ENCODE data around the gene ZBTB1. TPM values are rescaled to one million over a fixed set of nuclear protein-coding genes. Genes with fewer than 3 reads are reported as not detected.
A peak's percentile ranks its signal among the peaks of the same experiment; 100 is the strongest.

ZBTB1 gene
- total RNA-seq, 2 experiments from 2014 or later, result 21.3 to 23.4 TPM

DNA sequence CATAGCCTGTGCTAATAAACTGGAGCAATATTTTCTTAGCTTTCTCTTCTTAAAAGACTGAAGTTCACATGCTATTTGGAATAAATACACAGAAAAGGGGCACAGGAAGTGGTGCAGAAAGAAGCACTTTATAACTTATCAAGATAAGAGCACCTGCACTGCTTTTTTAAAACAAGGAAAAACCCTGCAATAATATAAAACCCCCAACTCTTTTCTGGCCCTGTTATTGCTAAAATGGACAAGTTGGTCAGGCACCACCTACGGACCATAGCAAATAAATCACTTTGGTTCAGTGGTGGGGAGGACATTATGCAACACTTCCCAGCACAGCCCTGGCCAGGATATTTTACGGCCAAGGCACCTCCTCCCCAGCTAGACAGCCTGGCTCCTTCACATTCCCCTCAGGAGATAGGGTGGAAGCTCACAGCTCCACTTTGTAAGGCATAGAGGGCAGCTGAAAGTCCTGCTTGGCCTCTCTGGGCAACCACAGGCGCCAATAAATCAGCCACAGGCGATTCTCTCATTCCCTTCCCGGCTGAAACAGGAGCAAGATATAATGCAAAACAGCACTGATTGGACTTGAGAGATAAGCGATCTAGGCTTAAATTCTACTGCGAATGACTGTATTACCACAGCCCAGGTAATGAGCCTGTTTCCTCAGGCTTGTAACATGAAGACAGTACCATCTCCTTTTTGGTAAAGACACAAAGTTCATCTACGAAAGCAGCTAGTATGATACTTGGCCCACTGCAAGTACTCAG, 3.0 kb upstream of the ZBTB1 start:
- peak; percentile 12 for DNase-seq
- H3K4me1 Mint-ChIP-seq (ENCODE audit: low read depth), result peaks cover 47% of the 10 kb centered on the region
- H3K27ac Mint-ChIP-seq, result peak overlapping the region; percentile 97
- peak overlapping the region; percentile 91 for H3K4me3 Mint-ChIP-seq
- CTCF ChIA-PET, result interaction anchor here (0.6 to 3.5 kb wide), 6 partner anchors 9 to 267 kb away, joined by 3 to 32 read pairs (median 5); partner anchors contain the start of gene HSPA2
- H3K27me3 Mint-ChIP-seq (ENCODE audit: low read depth), result no peaks in the 10 kb centered on the region
- intact Hi-C loops (cut with micrococcal nuclease), result loop anchor here (1.0 to 10.0 kb wide), 6 partner anchors 10 to 859 kb away; partner anchors contain the start of genes SGPP1 and SYNE2
- H3K36me3 Mint-ChIP-seq (ENCODE audit: low read depth), result peaks cover 20% of the 10 kb centered on the region
- no peaks in the 10 kb centered on the region for H3K9me3 Mint-ChIP-seq

- CTCF ChIA-PET, result interaction anchor here (0.6 to 3.5 kb wide), 7 partner anchors 9 to 268 kb away, joined by 3 to 32 read pairs (median 5); partner anchors contain the start of gene HSPA2
- H3K36me3 Mint-ChIP-seq (ENCODE audit: low read depth), result peaks cover 20% of the 10 kb centered on the region
- H3K4me3 Mint-ChIP-seq, result peak overlapping the region; percentile 91
- H3K27me3 Mint-ChIP-seq (ENCODE audit: low read depth), result no peaks in the 10 kb centered on the region
- H3K9me3 Mint-ChIP-seq, result no peaks in the 10 kb centered on the region
- peaks cover 49% of the 10 kb centered on the region for H3K4me1 Mint-ChIP-seq (ENCODE audit: low read depth)
- H3K27ac Mint-ChIP-seq, result peak overlapping the region; percentile 97
- intact Hi-C loops (cut with micrococcal nuclease), result loop anchor here (1.0 to 10.0 kb wide), 5 partner anchors 9 to 860 kb away; partner anchors contain the start of genes SGPP1 and SYNE2
- DNase-seq, result peak; percentile 31
Measured at GRCh38 chr14:64502456-64502855, 2.1 kb upstream of the ZBTB1 start.

- no peaks in the 10 kb centered on the region for H3K9me3 Mint-ChIP-seq
- peak overlapping the region; percentile 91 for H3K4me3 Mint-ChIP-seq
- DNase-seq, result peak; percentile 40
- H3K27ac Mint-ChIP-seq, result peak overlapping the region; percentile 97
- H3K4me1 Mint-ChIP-seq (ENCODE audit: low read depth), result peaks cover 49% of the 10 kb centered on the region
- H3K36me3 Mint-ChIP-seq (ENCODE audit: low read depth), result peaks cover 18% of the 10 kb centered on the region
- no peaks in the 10 kb centered on the region for H3K27me3 Mint-ChIP-seq (ENCODE audit: low read depth)
- CTCF ChIA-PET, result interaction anchor here (0.6 to 3.5 kb wide), 6 partner anchors 8 to 116 kb away, joined by 3 to 32 read pairs (median 4); partner anchors contain the start of gene HSPA2
- intact Hi-C loops (cut with micrococcal nuclease), result loop anchor here (1.0 to 10.0 kb wide), 10 partner anchors 8 to 960 kb away; partner anchors contain the start of genes AKAP5, HSPA2, MTHFD1 and PPP2R5E
Measured at GRCh38 chr14:64502887-64503433, 1.6 kb upstream of the ZBTB1 start.

DNA sequence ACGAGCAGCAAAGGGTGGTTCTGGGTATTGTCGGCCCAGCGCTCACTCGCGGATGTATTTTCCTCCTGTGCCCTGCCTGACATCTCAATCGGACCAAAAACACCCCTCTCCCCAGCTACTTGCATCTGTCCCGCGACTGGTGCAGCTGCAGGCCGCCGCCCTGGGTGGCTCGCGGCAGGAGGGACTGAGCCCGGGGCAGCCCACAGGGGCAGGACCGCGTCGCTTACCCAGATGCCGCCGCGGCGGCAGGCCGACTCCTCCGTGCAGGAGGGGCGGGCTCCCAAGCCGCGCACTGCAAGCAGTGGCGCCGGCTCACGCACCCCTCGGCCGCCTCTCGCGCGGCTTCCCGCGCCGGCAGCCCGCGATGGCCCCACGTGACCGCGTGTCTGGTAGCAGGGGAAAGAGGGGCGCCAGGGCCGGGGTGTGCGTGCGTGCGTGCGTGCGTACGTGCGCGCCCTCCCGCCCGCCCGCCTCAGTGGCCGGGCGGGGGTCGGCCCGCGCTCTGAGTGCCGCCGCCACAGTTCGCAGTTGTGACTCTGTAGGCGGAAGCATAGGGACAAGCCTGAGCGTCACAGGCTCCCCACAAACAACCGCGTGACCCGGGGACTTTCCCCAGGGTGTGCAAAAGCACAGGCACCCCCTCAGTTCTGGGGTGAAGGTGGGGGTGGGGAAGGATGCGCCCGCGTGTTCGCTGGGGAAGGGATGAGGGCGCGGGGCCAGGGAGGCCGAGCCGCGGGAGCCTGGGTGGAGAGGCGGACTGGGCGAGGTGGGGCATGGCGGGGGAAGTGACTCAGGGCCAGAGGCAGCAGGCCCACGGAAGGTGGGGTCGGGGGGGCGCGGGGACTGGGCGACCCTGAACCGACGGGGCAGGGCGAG, 898 bp upstream of the ZBTB1 start, which contains the start of gene ZBTB25:
ZBTB25 (minus strand) TSS at position 405 of the 876 bp plus-strand sequence. CDS start 13,305 bp downstream, outside the sequence.
- Mint-ChIP-seq H3K4me3 (peak within 1 kb of the TSS; percentile 91), H3K9me3 (no peaks in the 10 kb centered on the region), H3K36me3 (ENCODE audit: low read depth) (peaks cover 16% of the 10 kb centered on the region), H3K4me1 (ENCODE audit: low read depth) (peaks cover 53% of the 10 kb centered on the region), H3K27me3 (ENCODE audit: low read depth) (no peaks in the 10 kb centered on the region), H3K27ac (peak within 1 kb of the TSS; percentile 99)
- DNase-seq, result peak; percentile 94
- intact Hi-C loops (cut with micrococcal nuclease), result loop anchor here (1.0 to 10.0 kb wide), 10 partner anchors 37 to 960 kb away; partner anchors contain the start of genes AKAP5, CHURC1, HSPA2 and MTHFD1
- CTCF ChIA-PET, result interaction anchor here (1.8 to 3.5 kb wide), 2 partner anchors 7 to 116 kb away, joined by 5 to 32 read pairs; no protein-coding TSS in a partner anchor

- H3K27me3 Mint-ChIP-seq (ENCODE audit: low read depth), result no peaks in the 10 kb centered on the region
- CTCF ChIA-PET, result no interaction called here
- peak; percentile 92 for DNase-seq
- no peaks in the 10 kb centered on the region for H3K9me3 Mint-ChIP-seq
- intact Hi-C loops (cut with micrococcal nuclease), result loop anchor here (1.0 to 10.0 kb wide), 5 partner anchors 131 to 780 kb away; partner anchors contain the start of genes CHURC1, MAX and SGPP1
- H3K27ac Mint-ChIP-seq, result peak overlapping the region; percentile 99
- peaks cover 54% of the 10 kb centered on the region for H3K4me1 Mint-ChIP-seq (ENCODE audit: low read depth)
- peak overlapping the region; percentile 91 for H3K4me3 Mint-ChIP-seq
- peaks cover 11% of the 10 kb centered on the region for H3K36me3 Mint-ChIP-seq (ENCODE audit: low read depth)
Measured at GRCh38 chr14:64504897-64505794, 576 bp downstream of the ZBTB1 start.

GRCh38 chr14:64506721-64507120, 2.2 kb downstream of the ZBTB1 start:
- H3K4me3 Mint-ChIP-seq, result peak overlapping the region; percentile 91
- H3K27ac Mint-ChIP-seq, result peak overlapping the region; percentile 99
- DNase-seq, result no peak
- peaks cover 57% of the 10 kb centered on the region for H3K4me1 Mint-ChIP-seq (ENCODE audit: low read depth)
- CTCF ChIA-PET, result no interaction called here
- no peaks in the 10 kb centered on the region for H3K9me3 Mint-ChIP-seq
- peaks cover 12% of the 10 kb centered on the region for H3K36me3 Mint-ChIP-seq (ENCODE audit: low read depth)
- no peaks in the 10 kb centered on the region for H3K27me3 Mint-ChIP-seq (ENCODE audit: low read depth)
- intact Hi-C loops (cut with micrococcal nuclease), result loop anchor here (5.0 to 10.0 kb wide), 2 partner anchors 596 to 782 kb away; partner anchors contain the start of genes MAX and SGPP1

- intact Hi-C loops (cut with micrococcal nuclease), result loop anchor here (5.0 to 10.0 kb wide), 2 partner anchors 595 to 783 kb away; partner anchors contain the start of genes MAX and SGPP1
- H3K4me3 Mint-ChIP-seq, result peak overlapping the region; percentile 36
- H3K27me3 Mint-ChIP-seq (ENCODE audit: low read depth), result no peaks in the 10 kb centered on the region
- peak overlapping the region; percentile 99 for H3K27ac Mint-ChIP-seq
- H3K4me1 Mint-ChIP-seq (ENCODE audit: low read depth), result peaks cover 61% of the 10 kb centered on the region
- H3K36me3 Mint-ChIP-seq (ENCODE audit: low read depth), result peaks cover 10% of the 10 kb centered on the region
- H3K9me3 Mint-ChIP-seq, result no peaks in the 10 kb centered on the region
- DNase-seq, result peak; percentile 78
- CTCF ChIA-PET, result interaction anchor here (0.7 to 4.6 kb wide), 3 partner anchors 14 to 866 kb away, joined by 3 to 34 read pairs (median 3); partner anchors contain the start of gene WDR89
Measured at GRCh38 chr14:64507376-64508156, 3.0 kb downstream of the ZBTB1 start.

DNA sequence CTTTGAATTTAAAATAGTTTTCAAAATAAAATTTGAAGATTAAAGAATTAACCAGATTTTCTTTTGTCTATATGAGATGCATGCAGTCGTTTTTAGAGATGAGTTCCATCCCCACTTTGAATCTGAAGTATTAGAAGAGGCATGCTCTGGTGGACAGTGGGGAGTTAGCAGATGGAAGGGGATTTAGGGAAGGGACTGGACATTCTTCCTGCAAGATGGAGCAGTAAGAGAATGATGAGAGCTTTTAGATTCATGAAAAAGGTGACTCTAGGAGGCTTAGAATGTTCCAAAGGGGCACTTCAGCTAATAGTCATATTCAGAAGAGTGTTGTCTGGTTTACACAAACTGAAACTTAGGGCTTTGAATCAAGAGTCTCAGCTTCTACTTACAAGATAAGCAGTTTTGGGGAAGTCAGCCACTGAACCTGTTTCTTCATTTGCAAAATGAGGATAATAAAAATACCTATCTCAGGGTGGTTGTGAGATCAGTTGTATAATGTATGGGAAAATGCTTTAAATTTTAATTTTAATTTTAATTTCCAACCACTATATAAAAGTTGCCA, 3.7 kb downstream of the ZBTB1 start:
- CTCF ChIA-PET, result interaction anchor here (0.7 to 4.6 kb wide), 3 partner anchors 14 to 175 kb away, joined by 3 to 34 read pairs (median 4); no protein-coding TSS in a partner anchor
- DNase-seq, result no peak
- intact Hi-C loops (cut with micrococcal nuclease), result loop anchor here (5.0 to 10.0 kb wide), 2 partner anchors 594 to 783 kb away; partner anchors contain the start of genes MAX and SGPP1
- peak overlapping the region; percentile 87 for H3K27ac Mint-ChIP-seq
- peaks cover 64% of the 10 kb centered on the region for H3K4me1 Mint-ChIP-seq (ENCODE audit: low read depth)
- H3K9me3 Mint-ChIP-seq, result no peaks in the 10 kb centered on the region
- peak overlapping the region; percentile 42 for H3K4me3 Mint-ChIP-seq
- peaks cover 5% of the 10 kb centered on the region for H3K36me3 Mint-ChIP-seq (ENCODE audit: low read depth)
- no peaks in the 10 kb centered on the region for H3K27me3 Mint-ChIP-seq (ENCODE audit: low read depth)

- Mint-ChIP-seq H3K9me3 (no peaks in the 10 kb centered on the region), H3K4me1 (ENCODE audit: low read depth) (peaks cover 69% of the 10 kb centered on the region), H3K27ac (peak overlapping the region; percentile 87), H3K36me3 (ENCODE audit: low read depth) (peaks cover 2% of the 10 kb centered on the region), H3K4me3 (no peak overlapping the region), H3K27me3 (ENCODE audit: low read depth) (no peaks in the 10 kb centered on the region)
- CTCF ChIA-PET, result interaction anchor here (0.7 to 4.6 kb wide), 5 partner anchors 12 to 176 kb away, joined by 3 to 34 read pairs (median 4); no protein-coding TSS in a partner anchor
- no peak for DNase-seq
- intact Hi-C loops (cut with micrococcal nuclease), result loop anchor here (5.0 to 10.0 kb wide), 2 partner anchors 593 to 784 kb away; partner anchors contain the start of genes MAX and SGPP1
Measured at GRCh38 chr14:64509036-64509435, 4.5 kb downstream of the ZBTB1 start.
